Right lobe of liver (tissue), 5 donors: ENCODE data around the gene LILRA5. TPM values are rescaled to one million over a fixed set of nuclear protein-coding genes. Genes with fewer than 3 reads are reported as not detected.

Experiments
- microRNA-seq, 2 donors: library from miRNA; unstranded; fragments of <30 nt; microRNA quantifications; one replicate each; pipeline ENCODE4, GENCODE V29; 2019 to 2020
- small RNA-seq, 2 experiments: library from RNA; depleted of rRNA; stranded (forward); fragments of <200 nt; gene quantifications; one replicate each; pipeline ENCODE3, GENCODE V24; 2016
- total RNA-seq, 6 experiments: library from RNA; depleted of rRNA in 2 of 6; stranded (reverse); fragments of >200 nt in 2 of 6; fragmentation: NEBNext Ultra II Directional in 3 of 6; extraction: Animal tissue kit (Norgen Biotek cat#: 25700) in 3 of 6; gene quantifications; one replicate each; pipeline versions ENCODE4 v1.1.0 to v1.2.4, GENCODE V29; 2016 to 2023
- donor health status: DM: no; HTN: no; CAD: no.
- donor health status: DM: no; HTN: no; CAD: no.
- donor health status: DM: no; HTN: yes; CAD: no.
- donor health status: DM: no; HTN: yes; CAD: no.

The LILRA5 gene
- total RNA-seq, 6 experiments from 2014 or later = 0.98 to 4.3 (median 1.9) TPM

Small RNA genes within 50 kb of the gene (microRNA-seq; reads per million reads assigned to microRNA genes)
- gene MIR4752 = 0 reads per million in 2 donors

Small RNA genes within 50 kb of the gene (small RNA-seq; reads per million reads assigned to genes)
- gene AC245884.12 = 0 reads per million in 2 experiments
- gene MIR4752 = 0 reads per million in 2 experiments
- gene RNU6-1307P = 0 reads per million in 2 experiments

Other genes with a start within 250 kb of the LILRA5 start
- under 1 TPM in 1 of 6 experiments, not detected in 5; 0.37 TPM for gene VSTM1, start 249.3 kb downstream of the LILRA5 start, total RNA-seq
- gene TARM1, start 231.8 kb downstream of the LILRA5 start, total RNA-seq = not detected
- 1 to 10 TPM in 3 of 6 experiments, under 1 TPM in 3; 0.53 to 2.6 (median 1.0) TPM for gene OSCAR, start 212.4 kb downstream of the LILRA5 start, total RNA-seq
- gene NDUFA3, start 210.3 kb downstream of the LILRA5 start, total RNA-seq = 10 to 100 TPM; 29.2 to 77.3 (median 70.1) TPM
- 1 to 10 TPM; 3.5 to 8.2 (median 5.7) TPM for gene TFPT, start 197.5 kb downstream of the LILRA5 start, total RNA-seq
- gene PRPF31, start 197.4 kb downstream of the LILRA5 start, total RNA-seq = 10 to 100 TPM; 22.1 to 34.9 (median 27.9) TPM
- 10 to 100 TPM in 5 of 6 experiments, 1 to 10 TPM in 1; 7.1 to 21.6 (median 15.5) TPM for gene CNOT3, start 175.4 kb downstream of the LILRA5 start, total RNA-seq
- gene LENG1, start 153.4 kb downstream of the LILRA5 start, total RNA-seq = 1 to 10 TPM; 1.2 to 3.5 (median 3.2) TPM
- gene TMC4, start 140.0 kb downstream of the LILRA5 start, total RNA-seq = 1 to 10 TPM in 3 of 6 experiments, under 1 TPM in 3; 0.18 to 2.4 (median 1.1) TPM
- 10 to 100 TPM; 26.6 to 57.7 (median 32.9) TPM for gene MBOAT7, start 123.6 kb downstream of the LILRA5 start, total RNA-seq
- 10 to 100 TPM; 11.8 to 31.9 (median 17.9) TPM for gene TSEN34, start 121.9 kb downstream of the LILRA5 start, total RNA-seq
- gene RPS9, start 112.3 kb downstream of the LILRA5 start, total RNA-seq = 100 to 1,000 TPM; 399 to 706 (median 486) TPM
- gene LILRB3, start 90.2 kb downstream of the LILRA5 start, total RNA-seq = 1 to 10 TPM; 1.3 to 8.7 (median 6.2) TPM
- gene LILRA6, start 70.4 kb downstream of the LILRA5 start, total RNA-seq = 1 to 10 TPM in 3 of 6 experiments, under 1 TPM in 3; 0.61 to 4.9 (median 0.98) TPM
- 10 to 100 TPM in 2 of 6 experiments, 1 to 10 TPM in 4; 2.7 to 19.7 (median 8.4) TPM for gene LILRB5, start 55.9 kb downstream of the LILRA5 start, total RNA-seq
- gene LILRB2, start 32.1 kb downstream of the LILRA5 start, total RNA-seq = 1 to 10 TPM; 1.6 to 9.8 (median 3.0) TPM
- 1 to 10 TPM in 1 of 6 experiments, under 1 TPM in 2, not detected in 3; 0.12 to 1.2 (median 0.78) TPM for gene LILRA4, start 26.0 kb upstream of the LILRA5 start, total RNA-seq
- 10 to 100 TPM in 2 of 6 experiments, 1 to 10 TPM in 4; 2.9 to 15.3 (median 4.9) TPM for gene LAIR1, start 51.8 kb upstream of the LILRA5 start, total RNA-seq
- gene TTYH1, start 102.3 kb upstream of the LILRA5 start, total RNA-seq = under 1 TPM in 5 of 6 experiments, not detected in 1; 0.30 to 0.93 (median 0.35) TPM
- 10 to 100 TPM; 29.8 to 66.3 (median 41.1) TPM for gene LENG8, start 136.0 kb upstream of the LILRA5 start, total RNA-seq
- 1 to 10 TPM; 1.5 to 5.7 (median 3.3) TPM for gene LENG9, start 150.6 kb upstream of the LILRA5 start, total RNA-seq
- 1 to 10 TPM; 1.3 to 3.7 (median 2.0) TPM for gene CDC42EP5, start 160.1 kb upstream of the LILRA5 start, total RNA-seq
- under 1 TPM in 1 of 6 experiments, not detected in 5; 0.38 TPM for gene LAIR2, start 189.7 kb upstream of the LILRA5 start, total RNA-seq